ENCODE data around the gene GBP3. TPM values are rescaled to one million over a fixed set of nuclear protein-coding genes. Genes with fewer than 3 reads are reported as not detected.
A peak's percentile ranks its signal among the peaks of the same experiment; 100 is the strongest.
"Not testable (repeated sequence)": the region's sequence is repeated elsewhere in the genome, so short reads cannot be mapped to it uniquely, and the experiment has no call there.

The GBP3 gene
- total RNA-seq (2014; rRNA removed; shearing (Covaris generic)): 0.08 TPM in 2 replicates
- polyA plus RNA-seq (2015; cell fraction: cytosol; rRNA removed): 0.24 and 0.60 TPM in 2 replicates
- polyA plus RNA-seq (2015; cell fraction: nucleus; rRNA removed): 4.2 and 4.3 TPM in 2 replicates

- DNase-seq (ENCODE audit: low read depth, low spot score): peak; percentile 11
- in situ Hi-C loops (cut with HindIII; ENCODE audit: low pct_unique_long_range_greater_than_20kb, low sequenced_read_pairs): no loop called here
Measured at GRCh38 chr1:89022167-89022959, at the start of gene GBP3. Gene GBP3, minus strand, starts transcription at chr1:89022866. Its CDS starts 2,145 bp downstream, at chr1:89020721.

GRCh38 chr1:89070509-89070908 is 47.8 kb upstream of the GBP3 start:
- no peak for DNase-seq (ENCODE audit: low read depth, low spot score)
- in situ Hi-C loops (cut with HindIII; ENCODE audit: low pct_unique_long_range_greater_than_20kb, low sequenced_read_pairs): no loop called here

- in situ Hi-C loops (cut with HindIII; ENCODE audit: low pct_unique_long_range_greater_than_20kb, low sequenced_read_pairs): no loop called here
- DNase-seq (ENCODE audit: low read depth, low spot score): no peak
Measured at GRCh38 chr1:89069951-89070350, 47.3 kb upstream of the GBP3 start.

GRCh38 chr1:89068291-89068690 is 45.6 kb upstream of the GBP3 start:
- in situ Hi-C loops (cut with HindIII; ENCODE audit: low pct_unique_long_range_greater_than_20kb, low sequenced_read_pairs): no loop called here
- no peak for DNase-seq (ENCODE audit: low read depth, low spot score)

- in situ Hi-C loops (cut with HindIII; ENCODE audit: low pct_unique_long_range_greater_than_20kb, low sequenced_read_pairs): no loop called here
- DNase-seq (ENCODE audit: low read depth, low spot score): no peak
Measured at GRCh38 chr1:89065079-89065868, 42.6 kb upstream of the GBP3 start, which contains the start of gene GBP1. Gene GBP1, minus strand, starts transcription at chr1:89065208. Its CDS starts 1,974 bp downstream, at chr1:89063234.

GRCh38 chr1:89064632-89065031 is 42.0 kb upstream of the GBP3 start:
- no peak for DNase-seq (ENCODE audit: low read depth, low spot score)
- in situ Hi-C loops (cut with HindIII; ENCODE audit: low pct_unique_long_range_greater_than_20kb, low sequenced_read_pairs): no loop called here

- in situ Hi-C loops (cut with HindIII; ENCODE audit: low pct_unique_long_range_greater_than_20kb, low sequenced_read_pairs): no loop called here
- no peak for DNase-seq (ENCODE audit: low read depth, low spot score)
Measured at GRCh38 chr1:89063094-89063493, 40.4 kb upstream of the GBP3 start.

GRCh38 chr1:89060091-89060490 is 37.4 kb upstream of the GBP3 start:
- no peak for DNase-seq (ENCODE audit: low read depth, low spot score)
- in situ Hi-C loops (cut with HindIII; ENCODE audit: low pct_unique_long_range_greater_than_20kb, low sequenced_read_pairs): no loop called here

- in situ Hi-C loops (cut with HindIII; ENCODE audit: low pct_unique_long_range_greater_than_20kb, low sequenced_read_pairs): no loop called here
- no peak for DNase-seq (ENCODE audit: low read depth, low spot score)
Measured at GRCh38 chr1:89051955-89052312, 29.3 kb upstream of the GBP3 start.

- DNase-seq (ENCODE audit: low read depth, low spot score): no peak
- in situ Hi-C loops (cut with HindIII; ENCODE audit: low pct_unique_long_range_greater_than_20kb, low sequenced_read_pairs): no loop called here
Measured at GRCh38 chr1:89051300-89051954, 28.8 kb upstream of the GBP3 start.

GRCh38 chr1:89050649-89051033 is 28.0 kb upstream of the GBP3 start:
- DNase-seq (ENCODE audit: low read depth, low spot score): no peak
- in situ Hi-C loops (cut with HindIII; ENCODE audit: low pct_unique_long_range_greater_than_20kb, low sequenced_read_pairs): no loop called here

- in situ Hi-C loops (cut with HindIII; ENCODE audit: low pct_unique_long_range_greater_than_20kb, low sequenced_read_pairs); DNase-seq (ENCODE audit: low read depth, low spot score): not testable (repeated sequence)
Measured at GRCh38 chr1:89049901-89050648, 27.4 kb upstream of the GBP3 start.

GRCh38 chr1:89049187-89049586 is 26.5 kb upstream of the GBP3 start:
- in situ Hi-C loops (cut with HindIII; ENCODE audit: low pct_unique_long_range_greater_than_20kb, low sequenced_read_pairs); DNase-seq (ENCODE audit: low read depth, low spot score): not testable (repeated sequence)

- no peak for DNase-seq (ENCODE audit: low read depth, low spot score)
- in situ Hi-C loops (cut with HindIII; ENCODE audit: low pct_unique_long_range_greater_than_20kb, low sequenced_read_pairs): no loop called here
Measured at GRCh38 chr1:89047734-89048133, 25.1 kb upstream of the GBP3 start.

- DNase-seq (ENCODE audit: low read depth, low spot score): peak; percentile 31
- in situ Hi-C loops (cut with HindIII; ENCODE audit: low pct_unique_long_range_greater_than_20kb, low sequenced_read_pairs): not testable (repeated sequence)
Measured at GRCh38 chr1:89046318-89047183, 23.9 kb upstream of the GBP3 start.

GRCh38 chr1:89044970-89045721 is 22.5 kb upstream of the GBP3 start:
- DNase-seq (ENCODE audit: low read depth, low spot score): no peak
- in situ Hi-C loops (cut with HindIII; ENCODE audit: low pct_unique_long_range_greater_than_20kb, low sequenced_read_pairs): no loop called here

All from SK-MEL-5 (cell line).